ENCODE data around the gene RNF186. TPM values are rescaled to one million over a fixed set of nuclear protein-coding genes. Genes with fewer than 3 reads are reported as not detected.
A peak's percentile ranks its signal among the peaks of the same experiment; 100 is the strongest.

The RNF186 gene
- total RNA-seq, 1 experiment from 2014 or later = 0.69 TPM

GRCh38 chr1:19774180-19774785, 40.8 kb downstream of the RNF186 start:
- H3K4me1 ChIP-seq (ENCODE audit: insufficient read depth, low read length) = peaks cover 18% of the 10 kb centered on the region
- H3K79me2 ChIP-seq (ENCODE audit: low read length) = no peaks in the 10 kb centered on the region
- H4K20me1 ChIP-seq (ENCODE audit: low read length) = no peaks in the 10 kb centered on the region
- DNase-seq (no peak), ATAC-seq (no peak)
- no peaks in the 10 kb centered on the region for H3K9me3 ChIP-seq (ENCODE audit: low read length)
- BruUV-seq (replicated peaks) = no TSS peak
- no peak overlapping the region for H3K9ac ChIP-seq (ENCODE audit: low read length)
- H2AFZ ChIP-seq (ENCODE audit: low read length) = no peak overlapping the region
- H3K27ac ChIP-seq (ENCODE audit: low read length) = no peak overlapping the region
- H3F3A ChIP-seq (ENCODE audit: low read length, unreplicated experiment) = no peaks in the 10 kb centered on the region
- no peaks in the 10 kb centered on the region for H3K27me3 ChIP-seq (ENCODE audit: low read length)
- CTCF ChIA-PET = no interaction called here
- TF ChIP-seq EZH2 (IDR thresholded peaks at IDR 0.05; ENCODE audit: low read length, unreplicated experiment) = no peak
- no peak for TF ChIP-seq EZH2phosphoT487 (IDR thresholded peaks at IDR 0.05; ENCODE audit: borderline replicate concordance, low read length)
- TF ChIP-seq CTCF (conservative IDR thresholded peaks at IDR 0.05; ENCODE audit: low read depth, low read length) = no peak
- no peak overlapping the region for H3K4me2 ChIP-seq (ENCODE audit: low read length)
- no peaks in the 10 kb centered on the region for H3K36me3 ChIP-seq (ENCODE audit: low read depth, low read length)
- no peaks in the 10 kb centered on the region for H3K9me2 ChIP-seq (replicated peaks; ENCODE audit: low read length)
- intact Hi-C loops (cut with micrococcal nuclease) = no loop called here
- POLR2A ChIA-PET (ENCODE audit: unreplicated experiment) = no interaction called here
- H3K4me3 ChIP-seq (ENCODE audit: low read length) = no peak overlapping the region

- no peaks in the 10 kb centered on the region for H3F3A ChIP-seq (ENCODE audit: low read length, unreplicated experiment)
- no peak overlapping the region for H3K9ac ChIP-seq (ENCODE audit: low read length)
- no peak for TF ChIP-seq CTCF (conservative IDR thresholded peaks at IDR 0.05; ENCODE audit: low read depth, low read length)
- no peaks in the 10 kb centered on the region for H3K9me2 ChIP-seq (replicated peaks; ENCODE audit: low read length)
- H3K36me3 ChIP-seq (ENCODE audit: low read depth, low read length) = no peaks in the 10 kb centered on the region
- H3K4me1 ChIP-seq (ENCODE audit: insufficient read depth, low read length) = peaks cover 18% of the 10 kb centered on the region
- no peak for ATAC-seq
- H2AFZ ChIP-seq (ENCODE audit: low read length) = no peak overlapping the region
- H3K79me2 ChIP-seq (ENCODE audit: low read length) = no peaks in the 10 kb centered on the region
- CTCF ChIA-PET = no interaction called here
- no peaks in the 10 kb centered on the region for H3K27me3 ChIP-seq (ENCODE audit: low read length)
- H3K9me3 ChIP-seq (ENCODE audit: low read length) = no peaks in the 10 kb centered on the region
- H3K4me3 ChIP-seq (ENCODE audit: low read length) = no peak overlapping the region
- POLR2A ChIA-PET (ENCODE audit: unreplicated experiment) = no interaction called here
- H4K20me1 ChIP-seq (ENCODE audit: low read length) = no peaks in the 10 kb centered on the region
- H3K27ac ChIP-seq (ENCODE audit: low read length) = no peak overlapping the region
- intact Hi-C loops (cut with micrococcal nuclease) = no loop called here
- no TSS peak for BruUV-seq (replicated peaks)
- DNase-seq = no peak
- H3K4me2 ChIP-seq (ENCODE audit: low read length) = no peak overlapping the region
These were observed 41.6 kb downstream of the RNF186 start for GRCh38 chr1:19773485-19773884.

- Histone ChIP-seq H4K20me1 (ENCODE audit: low read length) (no peaks in the 10 kb centered on the region), H3K9me2 (replicated peaks; ENCODE audit: low read length) (no peaks in the 10 kb centered on the region), H3K27me3 (ENCODE audit: low read length) (no peaks in the 10 kb centered on the region), H2AFZ (ENCODE audit: low read length) (no peak overlapping the region), H3K79me2 (ENCODE audit: low read length) (no peaks in the 10 kb centered on the region), H3K9ac (ENCODE audit: low read length) (no peak overlapping the region), H3K36me3 (ENCODE audit: low read depth, low read length) (no peaks in the 10 kb centered on the region), H3K9me3 (ENCODE audit: low read length) (no peaks in the 10 kb centered on the region), H3K27ac (ENCODE audit: low read length) (no peak overlapping the region), H3K4me3 (ENCODE audit: low read length) (no peak overlapping the region), H3K4me2 (ENCODE audit: low read length) (no peak overlapping the region), H3F3A (ENCODE audit: low read length, unreplicated experiment) (no peaks in the 10 kb centered on the region), H3K4me1 (ENCODE audit: insufficient read depth, low read length) (peaks cover 18% of the 10 kb centered on the region)
- intact Hi-C loops (cut with micrococcal nuclease) = no loop called here
- POLR2A ChIA-PET (ENCODE audit: unreplicated experiment) = no interaction called here
- BruUV-seq (replicated peaks) = no TSS peak
- TF ChIP-seq EZH2phosphoT487 (IDR thresholded peaks at IDR 0.05; ENCODE audit: borderline replicate concordance, low read length) (no peak), CTCF (conservative IDR thresholded peaks at IDR 0.05; ENCODE audit: low read depth, low read length) (no peak), EZH2 (IDR thresholded peaks at IDR 0.05; ENCODE audit: low read length, unreplicated experiment) (no peak)
- CTCF ChIA-PET = no interaction called here
- 0 out of 2 replicates have a peak, but pooled peaks have one; percentile 15 for ATAC-seq
- no peak for DNase-seq
These were observed 43.0 kb downstream of the RNF186 start for GRCh38 chr1:19772053-19772452.

Data from PC-3 (cell line).